ENCODE data around the gene BMPR1B. TPM values are rescaled to one million over a fixed set of nuclear protein-coding genes. Genes with fewer than 3 reads are reported as not detected.

The BMPR1B gene
- total and polyA plus RNA-seq, 5 donors from 2014 or later: 0.31 to 0.72 TPM; not detected in 3

- H3K27ac Mint-ChIP-seq: peak overlapping the region in 1 of 3 donors; percentile 32
- H3K36me3 Mint-ChIP-seq: peaks cover 13% of the 10 kb centered on the region
- no peak overlapping the region for H3K4me3 Mint-ChIP-seq
- no peaks in the 10 kb centered on the region for H3K36me3 ChIP-seq (ENCODE audit: control insufficient read depth, insufficient read depth, low read length)
- H3K4me1 Mint-ChIP-seq: peaks cover 17 to 34% (median 29%) of the 10 kb centered on the region in 4 donors
- H3K27me3 ChIP-seq (ENCODE audit: control insufficient read depth, insufficient read depth, low read length): no peaks in the 10 kb centered on the region
- H3K4me3 ChIP-seq (ENCODE audit: low read depth, low read length): no peak overlapping the region
- ATAC-seq (ENCODE audit: low read depth in 2 of 2): no peak
- H3K27ac ChIP-seq (ENCODE audit: insufficient read depth, low read length, poor library complexity, severe bottlenecking): no peak overlapping the region
- H3K27me3 Mint-ChIP-seq: no peaks in the 10 kb centered on the region
- H3K4me1 ChIP-seq (ENCODE audit: control insufficient read depth, insufficient read depth, low read length, poor library complexity, severe bottlenecking): peaks cover 20% of the 10 kb centered on the region
- no peak for DNase-seq
- H3K9me3 ChIP-seq (ENCODE audit: control insufficient read depth in 2 of 2, low read length in 2 of 2): peaks cover 4 to 12% of the 10 kb centered on the region in 2 experiments
- H3K9me3 Mint-ChIP-seq: peaks cover 0 to 15% (median 5%) of the 10 kb centered on the region in 7 donors
These were observed 159.4 kb downstream of the BMPR1B start for GRCh38 chr4:94917146-94917545.

GRCh38 chr4:94918543-94918942 lies 160.8 kb downstream of the BMPR1B start:
- ATAC-seq (ENCODE audit: low read depth in 2 of 2) (no peak), DNase-seq (no peak)
- Histone ChIP-seq H3K4me3 (ENCODE audit: low read depth, low read length) (no peak overlapping the region), H3K4me1 (ENCODE audit: control insufficient read depth, insufficient read depth, low read length, poor library complexity, severe bottlenecking) (peaks cover 13% of the 10 kb centered on the region), H3K27ac (ENCODE audit: insufficient read depth, low read length, poor library complexity, severe bottlenecking) (no peak overlapping the region), H3K9me3 (ENCODE audit: control insufficient read depth in 2 of 2, low read length in 2 of 2) (peaks cover 4 to 12% of the 10 kb centered on the region in 2 experiments), H3K36me3 (ENCODE audit: control insufficient read depth, insufficient read depth, low read length) (no peaks in the 10 kb centered on the region), H3K27me3 (ENCODE audit: control insufficient read depth, insufficient read depth, low read length) (no peaks in the 10 kb centered on the region)
- no peak overlapping the region for H3K4me3 Mint-ChIP-seq
- H3K27ac Mint-ChIP-seq: no peak overlapping the region
- peaks cover 8 to 20% (median 16%) of the 10 kb centered on the region in 4 donors for H3K4me1 Mint-ChIP-seq
- peaks cover 13% of the 10 kb centered on the region for H3K36me3 Mint-ChIP-seq
- peaks cover 0 to 15% (median 5%) of the 10 kb centered on the region in 7 donors for H3K9me3 Mint-ChIP-seq
- H3K27me3 Mint-ChIP-seq: no peaks in the 10 kb centered on the region

GRCh38 chr4:94920369-94920768 lies 162.6 kb downstream of the BMPR1B start:
- H3K27me3 ChIP-seq (ENCODE audit: control insufficient read depth, insufficient read depth, low read length): no peaks in the 10 kb centered on the region
- H3K36me3 ChIP-seq (ENCODE audit: control insufficient read depth, insufficient read depth, low read length): no peaks in the 10 kb centered on the region
- Mint-ChIP-seq H3K9me3 (peaks cover 0 to 15% (median 4%) of the 10 kb centered on the region in 7 donors), H3K36me3 (peaks cover 13% of the 10 kb centered on the region), H3K27me3 (no peaks in the 10 kb centered on the region), H3K4me1 (peaks cover 0 to 5% (median under 1%) of the 10 kb centered on the region in 4 donors), H3K4me3 (no peak overlapping the region), H3K27ac (no peak overlapping the region)
- no peak for DNase-seq
- peaks cover under 1% of the 10 kb centered on the region for H3K4me1 ChIP-seq (ENCODE audit: control insufficient read depth, insufficient read depth, low read length, poor library complexity, severe bottlenecking)
- peaks cover 4 to 12% of the 10 kb centered on the region in 2 experiments for H3K9me3 ChIP-seq (ENCODE audit: control insufficient read depth in 2 of 2, low read length in 2 of 2)
- no peak overlapping the region for H3K4me3 ChIP-seq (ENCODE audit: low read depth, low read length)
- no peak for ATAC-seq (ENCODE audit: low read depth in 2 of 2)
- no peak overlapping the region for H3K27ac ChIP-seq (ENCODE audit: insufficient read depth, low read length, poor library complexity, severe bottlenecking)

- Mint-ChIP-seq H3K9me3 (peaks cover 0 to 4% (median 0%) of the 10 kb centered on the region in 7 donors), H3K4me3 (no peak overlapping the region), H3K27me3 (no peaks in the 10 kb centered on the region), H3K27ac (no peak overlapping the region), H3K36me3 (no peaks in the 10 kb centered on the region), H3K4me1 (no peaks in the 10 kb centered on the region)
- Histone ChIP-seq H3K36me3 (ENCODE audit: control insufficient read depth, insufficient read depth, low read length) (no peaks in the 10 kb centered on the region), H3K27me3 (ENCODE audit: control insufficient read depth, insufficient read depth, low read length) (peaks cover 2% of the 10 kb centered on the region), H3K9me3 (ENCODE audit: control insufficient read depth in 2 of 2, low read length in 2 of 2) (no peaks in the 10 kb centered on the region), H3K4me1 (ENCODE audit: control insufficient read depth, insufficient read depth, low read length, poor library complexity, severe bottlenecking) (no peaks in the 10 kb centered on the region), H3K4me3 (ENCODE audit: low read depth, low read length) (no peak overlapping the region), H3K27ac (ENCODE audit: insufficient read depth, low read length, poor library complexity, severe bottlenecking) (no peak overlapping the region)
- ATAC-seq (ENCODE audit: low read depth in 2 of 2): no peak
- no peak for DNase-seq
These were observed 166.8 kb downstream of the BMPR1B start for GRCh38 chr4:94924566-94924965.

DNA sequence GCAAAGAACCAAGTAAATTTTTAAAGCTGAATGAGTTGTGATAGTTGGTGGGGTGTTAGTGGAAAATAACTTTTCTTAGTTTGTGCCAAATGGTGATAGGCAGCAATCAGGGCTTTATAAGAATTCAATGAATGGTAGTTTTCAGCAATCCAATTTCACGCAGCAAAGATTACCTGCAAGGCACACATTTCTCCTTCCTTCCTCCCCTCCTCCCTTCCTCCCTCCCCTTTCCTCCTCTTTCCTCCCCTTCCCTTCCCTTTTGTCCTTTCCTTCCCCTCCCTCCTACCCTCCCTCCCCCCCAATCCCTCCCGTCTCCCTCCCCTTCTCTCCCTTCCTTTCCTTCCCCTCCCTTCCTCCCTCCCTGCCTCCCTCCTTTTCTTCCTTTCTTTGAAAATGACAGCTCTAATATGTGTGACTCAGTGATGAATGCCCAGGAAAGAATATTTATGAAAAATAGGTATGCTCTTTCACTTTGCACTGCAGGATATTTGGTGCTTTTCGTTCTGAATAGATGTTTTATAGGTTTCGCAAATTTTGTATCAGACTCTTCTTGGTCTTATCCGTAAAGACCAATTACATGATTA lies 168.1 kb downstream of the BMPR1B start:
- H3K27ac Mint-ChIP-seq: no peak overlapping the region
- no peak overlapping the region for H3K4me3 Mint-ChIP-seq
- ATAC-seq (ENCODE audit: low read depth in 2 of 2) (no peak), DNase-seq (no peak)
- Histone ChIP-seq H3K4me3 (ENCODE audit: low read depth, low read length) (no peak overlapping the region), H3K4me1 (ENCODE audit: control insufficient read depth, insufficient read depth, low read length, poor library complexity, severe bottlenecking) (no peaks in the 10 kb centered on the region), H3K27me3 (ENCODE audit: control insufficient read depth, insufficient read depth, low read length) (peaks cover 2% of the 10 kb centered on the region), H3K36me3 (ENCODE audit: control insufficient read depth, insufficient read depth, low read length) (no peaks in the 10 kb centered on the region), H3K27ac (ENCODE audit: insufficient read depth, low read length, poor library complexity, severe bottlenecking) (no peak overlapping the region), H3K9me3 (ENCODE audit: control insufficient read depth in 2 of 2, low read length in 2 of 2) (no peaks in the 10 kb centered on the region)
- no peaks in the 10 kb centered on the region for H3K27me3 Mint-ChIP-seq
- no peaks in the 10 kb centered on the region for H3K36me3 Mint-ChIP-seq
- peaks cover 0 to 4% (median 0%) of the 10 kb centered on the region in 7 donors for H3K9me3 Mint-ChIP-seq
- H3K4me1 Mint-ChIP-seq: no peaks in the 10 kb centered on the region

GRCh38 chr4:94926936-94927335 lies 169.2 kb downstream of the BMPR1B start:
- Mint-ChIP-seq H3K27me3 (no peaks in the 10 kb centered on the region), H3K36me3 (no peaks in the 10 kb centered on the region), H3K27ac (no peak overlapping the region), H3K4me3 (no peak overlapping the region), H3K9me3 (peaks cover 0 to 4% (median 0%) of the 10 kb centered on the region in 7 donors), H3K4me1 (no peaks in the 10 kb centered on the region)
- Histone ChIP-seq H3K9me3 (ENCODE audit: control insufficient read depth in 2 of 2, low read length in 2 of 2) (no peaks in the 10 kb centered on the region), H3K4me3 (ENCODE audit: low read depth, low read length) (no peak overlapping the region), H3K27ac (ENCODE audit: insufficient read depth, low read length, poor library complexity, severe bottlenecking) (no peak overlapping the region), H3K27me3 (ENCODE audit: control insufficient read depth, insufficient read depth, low read length) (peaks cover 2% of the 10 kb centered on the region), H3K4me1 (ENCODE audit: control insufficient read depth, insufficient read depth, low read length, poor library complexity, severe bottlenecking) (no peaks in the 10 kb centered on the region), H3K36me3 (ENCODE audit: control insufficient read depth, insufficient read depth, low read length) (no peaks in the 10 kb centered on the region)
- DNase-seq (no peak), ATAC-seq (ENCODE audit: low read depth in 2 of 2) (no peak)

GRCh38 chr4:94927696-94928095 lies 169.9 kb downstream of the BMPR1B start:
- Mint-ChIP-seq H3K27me3 (no peaks in the 10 kb centered on the region), H3K4me3 (no peak overlapping the region), H3K9me3 (peaks cover 0 to 4% (median 0%) of the 10 kb centered on the region in 7 donors), H3K4me1 (no peaks in the 10 kb centered on the region), H3K36me3 (no peaks in the 10 kb centered on the region), H3K27ac (no peak overlapping the region)
- Histone ChIP-seq H3K36me3 (ENCODE audit: control insufficient read depth, insufficient read depth, low read length) (no peaks in the 10 kb centered on the region), H3K4me1 (ENCODE audit: control insufficient read depth, insufficient read depth, low read length, poor library complexity, severe bottlenecking) (no peaks in the 10 kb centered on the region), H3K27ac (ENCODE audit: insufficient read depth, low read length, poor library complexity, severe bottlenecking) (no peak overlapping the region), H3K27me3 (ENCODE audit: control insufficient read depth, insufficient read depth, low read length) (peaks cover 2% of the 10 kb centered on the region), H3K4me3 (ENCODE audit: low read depth, low read length) (no peak overlapping the region), H3K9me3 (ENCODE audit: control insufficient read depth in 2 of 2, low read length in 2 of 2) (no peaks in the 10 kb centered on the region)
- ATAC-seq (ENCODE audit: low read depth in 2 of 2) (no peak), DNase-seq (no peak)

GRCh38 chr4:94929696-94930095 lies 171.9 kb downstream of the BMPR1B start:
- Histone ChIP-seq H3K4me3 (ENCODE audit: low read depth, low read length) (no peak overlapping the region), H3K9me3 (ENCODE audit: control insufficient read depth in 2 of 2, low read length in 2 of 2) (no peaks in the 10 kb centered on the region), H3K4me1 (ENCODE audit: control insufficient read depth, insufficient read depth, low read length, poor library complexity, severe bottlenecking) (no peaks in the 10 kb centered on the region), H3K36me3 (ENCODE audit: control insufficient read depth, insufficient read depth, low read length) (no peaks in the 10 kb centered on the region), H3K27ac (ENCODE audit: insufficient read depth, low read length, poor library complexity, severe bottlenecking) (no peak overlapping the region), H3K27me3 (ENCODE audit: control insufficient read depth, insufficient read depth, low read length) (peaks cover 2% of the 10 kb centered on the region)
- Mint-ChIP-seq H3K27me3 (no peaks in the 10 kb centered on the region), H3K4me1 (no peaks in the 10 kb centered on the region), H3K9me3 (peaks cover 0 to 1% (median 0%) of the 10 kb centered on the region in 7 donors), H3K4me3 (no peak overlapping the region), H3K27ac (no peak overlapping the region), H3K36me3 (no peaks in the 10 kb centered on the region)
- ATAC-seq (ENCODE audit: low read depth in 2 of 2) (no peak), DNase-seq (no peak)

Data from CD4-positive, CD25-positive, alpha-beta regulatory T cell (primary cell).